SU-DHL-6 (cell line): ENCODE measurements around the gene COBLL1.

Experiments
- H2AFZ ChIP-seq: fragments of 200-600 bp; sonication (generic); 2 replicates; pipeline ENCODE4 v1.6.1; 2014; ENCODE audit warnings: low read depth, mild to moderate bottlenecking, moderate library complexity, mixed read lengths, antibody characterized with exemption, low read length; ENCODE audit not compliant: severe bottlenecking
- H3F3A ChIP-seq: fragments of 200-600 bp; shearing (Covaris generic); 2 replicates; pipeline ENCODE4 v1.6.0; 2016; ENCODE audit warnings: antibody characterized with exemption, mild to moderate bottlenecking; ENCODE audit not compliant: insufficient read depth
- H3K27ac ChIP-seq: fragments of 200-600 bp; sonication (generic); 2 replicates; pipeline ENCODE4 v1.5.1; 2016; ENCODE audit warnings: low read depth, mild to moderate bottlenecking, low read length, moderate library complexity, mixed read lengths
- H3K27me3 ChIP-seq: fragments of 200-600 bp; sonication (generic), shearing (Covaris generic); 2 replicates; pipeline ENCODE4 v1.6.0; 2014; ENCODE audit warnings: mild to moderate bottlenecking, low read length
- H3K36me3 ChIP-seq: fragments of 200-600 bp; sonication (generic); 2 replicates; pipeline ENCODE4 v1.6.1; 2014; ENCODE audit warnings: mild to moderate bottlenecking, low read length, mixed read lengths
- H3K4me2 ChIP-seq: fragments of 300-600, 200-600 bp; shearing (Covaris generic), sonication (generic); 2 replicates; pipeline ENCODE4 v1.6.0; 2014; ENCODE audit warnings: low read length, low read depth, mild to moderate bottlenecking; ENCODE audit not compliant: poor library complexity, severe bottlenecking
- H3K4me3 ChIP-seq: fragments of 200-600 bp; sonication (generic); 2 replicates; pipeline ENCODE4 v1.5.1; 2014; ENCODE audit warnings: antibody characterized with exemption, low read length, mild to moderate bottlenecking, mixed read lengths; ENCODE audit not compliant: insufficient read depth, poor library complexity, severe bottlenecking
- H3K79me2 ChIP-seq: fragments of 200-600 bp; sonication (generic); 2 replicates; pipeline ENCODE4 v1.6.1; 2014; ENCODE audit warnings: mild to moderate bottlenecking, low read length, moderate library complexity; ENCODE audit not compliant: insufficient read depth
- H3K9ac ChIP-seq: fragments of 200-600 bp; sonication (generic); 2 replicates; pipeline ENCODE4 v1.7.0; 2014; ENCODE audit warnings: mild to moderate bottlenecking, low read length
- H3K9me2 ChIP-seq: fragments of 200-600 bp; sonication (generic); replicated peaks from 2 replicates; pipeline ENCODE4 v1.6.1; 2014; ENCODE audit warnings: low read length; ENCODE audit not compliant: insufficient read depth
- H3K9me3 ChIP-seq: fragments of 200-600 bp; sonication (generic); 2 replicates; pipeline ENCODE4 v1.6.1; 2014; ENCODE audit warnings: low read length, mixed read lengths; ENCODE audit not compliant: insufficient read depth
- H4K20me1 ChIP-seq: fragments of 200-600 bp; sonication (generic); 2 replicates; pipeline ENCODE4 v1.6.1; 2014; ENCODE audit warnings: low read depth, mild to moderate bottlenecking, antibody characterized with exemption, low read length, moderate library complexity, mixed read lengths
- CTCF ChIP-seq: fragments of 200-600 bp; sonication (generic); IDR thresholded peaks from one replicate; pipeline ENCODE4 v1.5.1; 2017; ENCODE audit warnings: antibody characterized with exemption, mild to moderate bottlenecking, low read length, moderate library complexity; ENCODE audit not compliant: insufficient read depth, poor library complexity, severe bottlenecking
- EZH2phosphoT487 ChIP-seq: fragments of 200-600 bp; sonication (generic), shearing (Covaris generic); conservative IDR thresholded peaks from 2 replicates; pipeline ENCODE4 v1.6.1; 2018; ENCODE audit warnings: mild to moderate bottlenecking, antibody characterized with exemption, low read length, moderate library complexity, mixed read lengths

The COBLL1 gene

GRCh38 chr2:164818149-164819136 lies 23.2 kb downstream of the COBLL1 start:
- no peaks in the 10 kb centered on the region; the same call in 1 of the 2 replicates for H3K9me2 ChIP-seq
- H4K20me1 ChIP-seq, result no peaks in the 10 kb centered on the region
- no peak overlapping the region for H3K27ac ChIP-seq
- H2AFZ ChIP-seq, result no peak overlapping the region
- TF ChIP-seq EZH2phosphoT487 (no peak), CTCF (no peak)
- no peaks in the 10 kb centered on the region for H3K79me2 ChIP-seq
- no peaks in the 10 kb centered on the region for H3K9me3 ChIP-seq
- no peaks in the 10 kb centered on the region for H3F3A ChIP-seq
- no peaks in the 10 kb centered on the region for H3K36me3 ChIP-seq
- no peak overlapping the region for H3K4me2 ChIP-seq
- H3K27me3 ChIP-seq, result no peaks in the 10 kb centered on the region
- H3K4me3 ChIP-seq, result no peak overlapping the region
- no peak overlapping the region for H3K9ac ChIP-seq

- H3K4me3 ChIP-seq, result no peak overlapping the region
- no peaks in the 10 kb centered on the region for H3F3A ChIP-seq
- no peak overlapping the region for H3K4me2 ChIP-seq
- H3K9me2 ChIP-seq, result no peaks in the 10 kb centered on the region; the same call in 1 of the 2 replicates
- no peak overlapping the region for H3K27ac ChIP-seq
- H2AFZ ChIP-seq, result no peak overlapping the region
- no peaks in the 10 kb centered on the region for H3K36me3 ChIP-seq
- H3K27me3 ChIP-seq, result no peaks in the 10 kb centered on the region
- H3K9ac ChIP-seq, result no peak overlapping the region
- H3K9me3 ChIP-seq, result no peaks in the 10 kb centered on the region
- H4K20me1 ChIP-seq, result no peaks in the 10 kb centered on the region
- no peaks in the 10 kb centered on the region for H3K79me2 ChIP-seq
- TF ChIP-seq EZH2phosphoT487, result no peak
- TF ChIP-seq CTCF, result no peak
Measured at GRCh38 chr2:164816900-164817299, 24.7 kb downstream of the COBLL1 start.

- no peaks in the 10 kb centered on the region for H3K79me2 ChIP-seq
Measured at GRCh38 chr2:164816046-164816445, 25.6 kb downstream of the COBLL1 start.

More at GRCh38 chr2:164816046-164816445, 25.6 kb downstream of the COBLL1 start:
- H3F3A ChIP-seq, result no peaks in the 10 kb centered on the region
- H3K36me3 ChIP-seq, result no peaks in the 10 kb centered on the region
- no peak overlapping the region for H3K9ac ChIP-seq
- H3K27ac ChIP-seq, result no peak overlapping the region
- H3K4me2 ChIP-seq, result no peak overlapping the region
- H3K4me3 ChIP-seq, result no peak overlapping the region
- no peak for TF ChIP-seq CTCF
- TF ChIP-seq EZH2phosphoT487, result no peak
- H3K9me3 ChIP-seq, result no peaks in the 10 kb centered on the region
- H3K27me3 ChIP-seq, result no peaks in the 10 kb centered on the region
- no peaks in the 10 kb centered on the region for H4K20me1 ChIP-seq
- no peak overlapping the region for H2AFZ ChIP-seq
- H3K9me2 ChIP-seq, result no peaks in the 10 kb centered on the region; the same call in 1 of the 2 replicates
